Activated CD4-positive, alpha-beta T cell treated with anti-CD3 and anti-CD28 coated beads for 48 hours (primary cell): ENCODE data around the gene ZNF263.

Experiments
- DNase-seq: peaks from one replicate; pipeline ENCODE4 v3.0.0-alpha.2; 2020

ZNF263 gene

GRCh38 chr16:3328643-3329042 lies 45.4 kb downstream of the ZNF263 start:
- no peak for DNase-seq
